ENCODE measurements around the gene AQP12B. TPM values are rescaled to one million over a fixed set of nuclear protein-coding genes. Genes with fewer than 3 reads are reported as not detected.
A peak's percentile ranks its signal among the peaks of the same experiment; 100 is the strongest.
"Not testable (repeated sequence)": the region's sequence is repeated elsewhere in the genome, so short reads cannot be mapped to it uniquely, and the experiment has no call there.

AQP12B gene
- total RNA-seq, 1 experiment from 2014 or later = not detected

- H3K36me3 ChIP-seq (replicated peaks; ENCODE audit: control insufficient read depth, insufficient read depth, low read length); H3K27me3 ChIP-seq (ENCODE audit: control insufficient read depth, insufficient read depth, low read length); DNase-seq; H3K4me3 ChIP-seq (ENCODE audit: insufficient read depth, low read depth, low read length): not testable (repeated sequence)
Observed at GRCh38 chr2:240698852-240699561, 16.3 kb upstream of the AQP12B start.

DNA sequence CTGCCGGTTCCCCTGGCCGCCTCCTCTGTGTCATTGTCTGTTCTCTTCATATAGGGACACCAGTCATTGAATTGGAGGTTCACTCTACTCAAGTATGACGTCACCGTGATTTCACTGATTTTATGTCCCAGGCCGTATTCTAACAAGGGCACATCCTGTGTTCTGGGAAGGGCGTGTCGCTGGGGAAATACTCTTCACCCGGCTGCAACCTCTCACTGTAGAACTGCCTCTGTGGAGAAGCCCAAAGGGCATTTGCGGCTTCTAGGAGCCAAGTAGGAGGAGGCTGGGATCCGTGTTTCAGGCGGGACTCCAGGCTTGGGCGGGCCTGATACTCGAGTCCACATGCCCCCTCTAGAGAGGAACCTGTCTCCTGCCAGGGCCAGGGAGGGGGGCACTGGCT, 13.8 kb upstream of the AQP12B start:
- H3K36me3 ChIP-seq (replicated peaks; ENCODE audit: control insufficient read depth, insufficient read depth, low read length); H3K27me3 ChIP-seq (ENCODE audit: control insufficient read depth, insufficient read depth, low read length); H3K4me3 ChIP-seq (ENCODE audit: insufficient read depth, low read depth, low read length); DNase-seq: not testable (repeated sequence)

DNA sequence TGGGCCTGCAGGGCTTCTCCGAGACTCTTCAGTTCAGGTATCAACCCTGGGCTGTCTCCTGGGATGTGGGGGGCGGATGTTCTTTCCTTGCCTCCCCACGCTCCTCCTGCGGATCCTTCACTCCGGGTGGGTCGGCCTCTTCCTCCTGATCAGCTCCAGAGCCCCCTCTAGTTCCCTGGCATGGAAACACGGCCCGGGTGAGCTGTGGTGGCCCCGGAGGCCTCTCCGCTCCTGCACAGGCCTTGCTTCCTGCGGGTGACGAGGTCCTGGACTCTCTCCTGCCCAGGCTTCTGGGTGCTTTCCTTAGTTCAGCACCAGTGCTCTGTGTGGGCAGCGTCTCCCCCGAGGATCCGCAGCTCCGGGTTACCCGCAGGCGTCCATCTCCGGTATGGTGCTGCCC, 12.9 kb upstream of the AQP12B start:
- H3K36me3 ChIP-seq (replicated peaks; ENCODE audit: control insufficient read depth, insufficient read depth, low read length); H3K27me3 ChIP-seq (ENCODE audit: control insufficient read depth, insufficient read depth, low read length); DNase-seq; H3K4me3 ChIP-seq (ENCODE audit: insufficient read depth, low read depth, low read length): not testable (repeated sequence)

DNA sequence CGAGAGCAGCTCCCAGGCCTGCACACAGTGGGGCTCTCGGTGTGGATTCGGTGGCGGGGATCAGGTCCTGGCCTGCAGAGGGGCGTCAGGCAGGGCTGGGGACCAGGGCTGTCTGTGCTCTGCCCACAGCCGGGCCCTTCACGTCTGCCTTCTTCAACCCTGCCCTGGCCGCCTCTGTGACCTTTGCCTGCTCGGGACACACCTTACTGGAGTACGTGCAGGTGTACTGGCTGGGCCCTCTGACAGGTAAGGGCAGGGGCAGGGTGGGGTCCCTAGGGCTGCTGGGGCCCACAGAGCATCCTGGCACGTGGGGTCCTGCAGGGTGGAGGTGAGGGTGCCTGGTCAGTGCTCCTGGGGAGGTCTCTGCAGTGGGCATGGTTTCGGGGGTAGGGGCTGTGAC, 11.6 kb upstream of the AQP12B start:
- not testable (repeated sequence) for H3K27me3 ChIP-seq (ENCODE audit: control insufficient read depth, insufficient read depth, low read length); H3K4me3 ChIP-seq (ENCODE audit: insufficient read depth, low read depth, low read length); H3K36me3 ChIP-seq (replicated peaks; ENCODE audit: control insufficient read depth, insufficient read depth, low read length); DNase-seq

GRCh38 chr2:240692583-240693561, 10.2 kb upstream of the AQP12B start:
- not testable (repeated sequence) for H3K27me3 ChIP-seq (ENCODE audit: control insufficient read depth, insufficient read depth, low read length); H3K36me3 ChIP-seq (replicated peaks; ENCODE audit: control insufficient read depth, insufficient read depth, low read length); DNase-seq; H3K4me3 ChIP-seq (ENCODE audit: insufficient read depth, low read depth, low read length)

- H3K4me3 ChIP-seq (ENCODE audit: insufficient read depth, low read depth, low read length); H3K36me3 ChIP-seq (replicated peaks; ENCODE audit: control insufficient read depth, insufficient read depth, low read length); H3K27me3 ChIP-seq (ENCODE audit: control insufficient read depth, insufficient read depth, low read length): not testable (repeated sequence)
- DNase-seq = peak; percentile 33
Observed at GRCh38 chr2:240691631-240692420, 9.1 kb upstream of the AQP12B start, which contains the start of gene AQP12A. TSS of gene AQP12A (plus strand) at chr2:240691866. CDS start at chr2:240691914, 48 bp downstream.

- not testable (repeated sequence) for H3K27me3 ChIP-seq (ENCODE audit: control insufficient read depth, insufficient read depth, low read length); H3K36me3 ChIP-seq (replicated peaks; ENCODE audit: control insufficient read depth, insufficient read depth, low read length); DNase-seq; H3K4me3 ChIP-seq (ENCODE audit: insufficient read depth, low read depth, low read length)
Observed at GRCh38 chr2:240691075-240691427, 8.4 kb upstream of the AQP12B start.

DNA sequence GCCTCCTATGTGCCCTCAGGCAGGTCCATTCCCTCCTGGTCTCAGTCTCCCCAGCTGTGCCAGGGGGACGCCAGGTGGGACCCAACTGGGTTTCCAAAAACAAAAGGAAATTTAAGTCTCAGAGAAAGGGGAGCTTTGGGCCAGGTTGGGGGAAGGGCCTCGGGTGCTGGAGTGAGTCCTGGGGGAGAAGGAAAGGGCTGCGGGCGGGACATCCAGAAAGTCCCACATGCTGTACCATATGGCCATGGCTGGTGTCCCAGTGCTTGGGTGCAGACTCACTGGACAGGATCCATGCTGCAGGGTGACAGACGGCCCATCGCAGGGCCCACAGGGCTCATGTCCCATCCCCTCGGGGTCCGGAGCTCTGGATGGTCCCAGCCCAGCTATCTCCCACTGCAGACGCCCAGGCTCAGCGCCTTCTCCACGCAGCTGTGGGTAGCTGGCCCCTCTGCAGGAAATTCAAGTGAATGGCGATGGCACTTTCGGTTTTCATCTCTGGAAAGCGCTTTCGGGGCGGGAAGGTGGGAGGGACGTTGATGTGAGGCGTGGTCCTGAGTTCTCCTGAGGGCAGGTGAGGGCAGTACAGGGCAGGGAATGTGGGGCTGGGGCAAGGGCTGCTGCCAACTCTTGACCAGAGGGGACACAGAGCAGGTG, 7.9 kb upstream of the AQP12B start:
- H3K4me3 ChIP-seq (ENCODE audit: insufficient read depth, low read depth, low read length) = not testable (repeated sequence)
- peak; percentile 28 for DNase-seq

GRCh38 chr2:240689975-240690374, 7.3 kb upstream of the AQP12B start:
- H3K4me3 ChIP-seq (ENCODE audit: insufficient read depth, low read depth, low read length) = no peak overlapping the region
- DNase-seq = peak; percentile 40
- no peaks in the 10 kb centered on the region for H3K27me3 ChIP-seq (ENCODE audit: control insufficient read depth, insufficient read depth, low read length)
- H3K36me3 ChIP-seq (replicated peaks; ENCODE audit: control insufficient read depth, insufficient read depth, low read length) = no peaks in the 10 kb centered on the region

More for the DNA sequence above, 7.9 kb upstream of the AQP12B start:
- H3K36me3 ChIP-seq (replicated peaks; ENCODE audit: control insufficient read depth, insufficient read depth, low read length); H3K27me3 ChIP-seq (ENCODE audit: control insufficient read depth, insufficient read depth, low read length): not testable (repeated sequence)

GRCh38 chr2:240688553-240688919, 5.9 kb upstream of the AQP12B start:
- Histone ChIP-seq H3K4me3 (ENCODE audit: insufficient read depth, low read depth, low read length) (no peak overlapping the region), H3K36me3 (replicated peaks; ENCODE audit: control insufficient read depth, insufficient read depth, low read length) (no peaks in the 10 kb centered on the region), H3K27me3 (ENCODE audit: control insufficient read depth, insufficient read depth, low read length) (no peaks in the 10 kb centered on the region)
- no peak for DNase-seq

- DNase-seq = peak; percentile 57
Observed at GRCh38 chr2:240687741-240688552, 5.3 kb upstream of the AQP12B start.

GRCh38 chr2:240687045-240687740, 4.5 kb upstream of the AQP12B start:
- Histone ChIP-seq H3K4me3 (ENCODE audit: insufficient read depth, low read depth, low read length) (no peak overlapping the region), H3K36me3 (replicated peaks; ENCODE audit: control insufficient read depth, insufficient read depth, low read length) (no peaks in the 10 kb centered on the region), H3K27me3 (ENCODE audit: control insufficient read depth, insufficient read depth, low read length) (no peaks in the 10 kb centered on the region)
- DNase-seq = peak; percentile 66

More at GRCh38 chr2:240687741-240688552, 5.3 kb upstream of the AQP12B start:
- no peaks in the 10 kb centered on the region for H3K36me3 ChIP-seq (replicated peaks; ENCODE audit: control insufficient read depth, insufficient read depth, low read length)
- H3K4me3 ChIP-seq (ENCODE audit: insufficient read depth, low read depth, low read length) = no peak overlapping the region
- no peaks in the 10 kb centered on the region for H3K27me3 ChIP-seq (ENCODE audit: control insufficient read depth, insufficient read depth, low read length)

DNA sequence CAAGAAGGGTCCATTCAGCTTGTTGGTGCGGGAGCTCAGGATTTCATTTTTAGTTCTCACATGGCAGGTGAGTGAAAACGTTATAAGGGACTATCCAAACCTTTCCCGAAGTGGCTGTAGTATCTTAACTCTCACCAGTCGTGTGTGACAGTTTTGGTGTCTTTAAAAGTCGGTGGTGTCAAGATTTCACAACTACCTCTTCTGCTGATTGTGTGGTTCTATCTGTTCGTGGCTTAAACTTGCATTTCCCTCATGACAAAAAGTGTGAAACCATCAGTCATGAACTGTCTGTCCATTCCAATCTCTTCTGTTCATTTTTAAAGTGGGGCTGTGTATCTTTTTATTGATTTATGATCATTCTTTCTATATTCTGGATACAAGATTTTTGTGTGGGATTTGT, 3.8 kb upstream of the AQP12B start:
- DNase-seq = peak; percentile 22
- Histone ChIP-seq H3K4me3 (ENCODE audit: insufficient read depth, low read depth, low read length) (no peak overlapping the region), H3K27me3 (ENCODE audit: control insufficient read depth, insufficient read depth, low read length) (no peaks in the 10 kb centered on the region), H3K36me3 (replicated peaks; ENCODE audit: control insufficient read depth, insufficient read depth, low read length) (no peaks in the 10 kb centered on the region)
